Activated CD4-positive, alpha-beta T cell treated with anti-CD3 and anti-CD28 coated beads, Interleukin-2, amount 50 U/mL, for 48 hours (primary cell): ENCODE results near the gene PFKP.

Experiments
- DNase-seq, 2 experiments: peaks; one replicate each; pipeline ENCODE4 v3.0.0-alpha.2; 2020

Gene PFKP

DNA sequence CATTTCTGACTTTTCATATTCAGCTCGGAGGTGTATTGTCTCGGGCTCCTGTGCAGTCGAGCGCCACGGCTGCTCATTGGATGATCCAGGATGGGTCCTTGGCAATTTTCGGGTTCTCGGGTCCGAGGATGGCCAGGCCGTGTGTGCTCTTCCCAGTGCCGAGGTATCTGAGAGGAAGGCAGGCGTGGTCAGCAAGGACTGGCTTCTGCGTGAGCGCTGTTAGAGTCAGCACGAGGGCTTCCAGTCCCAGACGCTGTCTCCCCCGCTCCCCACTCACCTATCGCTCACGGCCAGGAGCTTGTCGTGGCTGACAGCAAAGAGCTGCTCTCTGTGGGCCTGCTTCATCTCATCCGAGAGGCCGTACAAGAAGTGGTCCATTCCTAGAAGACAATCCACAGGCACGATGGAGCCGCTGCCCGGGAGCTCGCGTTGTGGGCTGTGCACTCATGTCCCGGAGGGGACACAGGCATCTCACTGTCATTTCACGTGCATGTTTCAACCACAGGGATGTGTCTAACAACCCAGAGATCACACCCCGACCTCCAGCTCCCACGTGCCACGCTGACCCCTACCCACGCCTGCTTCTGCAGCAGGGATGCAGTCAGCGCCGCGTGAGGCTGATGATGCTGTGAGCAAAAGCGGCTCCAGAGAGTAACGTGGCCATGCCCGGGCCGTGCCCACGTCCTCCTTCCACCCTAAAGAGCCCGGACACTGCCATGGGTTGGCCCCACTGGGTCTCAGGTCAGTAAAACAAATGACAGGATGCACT lies 70.8 kb downstream of the PFKP start:
- no peak for DNase-seq

DNA sequence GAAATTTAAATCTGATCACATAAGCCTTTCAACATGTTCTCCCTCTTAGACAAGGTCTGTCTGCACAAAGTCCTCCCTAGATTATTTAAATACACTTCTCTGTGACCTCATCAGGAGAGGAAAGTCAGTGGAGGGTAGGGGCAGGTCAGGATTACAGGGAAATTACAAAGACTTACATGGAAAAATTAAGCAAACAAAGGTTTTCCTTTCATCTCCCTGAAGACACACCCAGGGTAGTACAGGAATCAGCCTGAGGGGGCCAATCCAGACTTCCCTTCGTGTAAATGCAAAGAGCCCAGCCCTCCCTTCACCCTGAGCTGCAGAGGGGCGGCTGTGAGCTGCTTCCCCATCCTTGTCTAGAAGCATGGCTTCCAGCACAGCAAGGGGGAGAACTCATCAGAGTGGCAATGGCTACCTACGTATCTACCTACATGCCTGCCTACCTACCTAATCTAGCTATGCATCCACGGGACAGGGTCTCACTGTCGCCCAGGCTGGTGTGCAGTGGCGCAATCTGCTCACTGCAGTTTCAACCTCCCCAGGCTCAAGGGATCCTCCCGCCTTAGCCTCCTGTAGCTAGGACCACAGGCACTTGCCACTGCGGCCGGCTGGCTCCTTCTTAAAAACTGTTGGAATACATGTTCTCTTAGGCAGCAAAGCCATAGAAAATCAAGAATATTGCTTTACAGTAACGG lies 72.0 kb downstream of the PFKP start:
- no peak for DNase-seq

DNA sequence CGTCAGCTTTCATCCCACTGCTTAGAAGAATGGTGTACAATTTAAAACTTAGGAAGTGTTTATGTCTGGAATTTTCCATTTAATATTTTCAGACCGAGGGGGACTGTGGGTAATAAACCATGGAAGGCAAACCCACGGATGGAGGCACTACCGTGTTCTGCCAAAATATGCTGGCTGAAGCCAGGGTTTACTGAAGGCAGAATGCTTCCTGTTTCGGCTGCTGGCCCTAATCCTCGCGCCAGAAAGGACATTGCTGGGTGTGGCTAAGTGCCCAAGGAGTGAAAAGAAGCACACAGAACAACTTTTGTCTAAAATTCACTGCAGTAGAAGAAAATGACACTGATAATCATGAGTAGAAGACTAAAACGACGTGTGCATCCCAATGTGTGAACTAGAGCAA lies 72.9 kb downstream of the PFKP start:
- DNase-seq, result no peak

DNA sequence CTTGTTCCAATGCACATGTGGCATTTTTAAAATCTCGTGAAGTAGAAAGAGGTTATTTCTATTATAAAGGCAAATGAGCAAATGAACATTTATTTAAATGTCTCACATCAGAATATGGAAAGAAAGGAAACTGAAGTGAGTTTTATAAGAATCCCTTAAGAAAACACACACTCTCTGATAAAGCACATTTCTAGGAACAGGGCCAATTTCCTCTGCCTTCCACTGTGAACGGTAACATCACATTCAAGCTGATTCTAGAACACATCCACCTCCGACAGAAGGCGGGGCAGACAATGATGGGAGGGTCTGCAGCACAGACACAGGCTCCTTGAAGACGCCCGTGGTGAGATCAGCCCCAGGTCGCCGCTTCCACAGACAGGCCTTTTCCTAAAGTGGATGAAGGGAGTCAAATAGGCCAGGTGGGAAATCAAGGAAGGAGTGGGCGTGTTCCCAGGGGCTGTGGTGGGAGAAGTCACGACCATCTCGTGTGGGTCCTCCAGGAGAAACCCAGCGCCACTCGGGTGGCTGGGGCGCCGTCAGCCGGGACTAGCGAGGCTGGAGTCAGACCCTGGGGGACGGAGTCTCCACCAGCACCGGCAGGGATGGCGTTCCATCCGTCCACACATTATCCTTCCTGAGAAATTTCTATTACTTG lies 74.1 kb downstream of the PFKP start:
- DNase-seq, result no peak

DNA sequence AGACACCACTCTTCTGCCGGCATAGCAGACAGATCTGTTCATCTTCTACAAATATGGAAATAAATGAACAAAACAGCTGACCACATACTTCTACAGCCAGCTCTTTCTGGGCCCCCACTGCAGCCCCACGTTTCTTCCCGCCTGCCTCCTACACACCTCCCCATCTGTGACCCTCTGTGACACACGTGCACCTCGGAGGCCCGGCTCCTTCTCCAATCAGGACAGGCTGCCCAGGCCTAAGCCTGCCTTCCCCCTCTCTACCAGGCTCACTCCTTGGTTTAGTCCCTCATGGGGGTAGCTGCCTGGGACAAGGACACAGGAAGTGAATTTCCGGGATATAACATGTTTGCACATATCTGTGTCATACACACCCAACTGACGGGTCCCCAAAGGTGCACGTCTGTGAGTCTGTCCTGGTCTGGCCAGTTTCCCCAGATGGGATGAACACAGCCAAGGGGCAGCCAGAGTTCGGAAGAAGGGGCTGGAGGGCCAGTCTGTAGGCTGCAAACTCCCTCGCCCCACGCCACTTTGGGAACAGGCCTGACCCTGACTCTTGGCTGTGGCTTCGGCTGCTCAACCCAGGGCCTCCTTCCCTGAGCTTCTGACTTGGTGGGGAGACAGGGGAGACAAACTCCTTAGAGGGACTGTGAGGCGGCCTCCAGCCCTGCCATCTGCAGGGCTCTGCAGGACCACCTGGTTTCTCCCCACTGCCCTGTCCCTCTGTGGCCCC lies 75.0 kb downstream of the PFKP start:
- DNase-seq, result no peak

DNA sequence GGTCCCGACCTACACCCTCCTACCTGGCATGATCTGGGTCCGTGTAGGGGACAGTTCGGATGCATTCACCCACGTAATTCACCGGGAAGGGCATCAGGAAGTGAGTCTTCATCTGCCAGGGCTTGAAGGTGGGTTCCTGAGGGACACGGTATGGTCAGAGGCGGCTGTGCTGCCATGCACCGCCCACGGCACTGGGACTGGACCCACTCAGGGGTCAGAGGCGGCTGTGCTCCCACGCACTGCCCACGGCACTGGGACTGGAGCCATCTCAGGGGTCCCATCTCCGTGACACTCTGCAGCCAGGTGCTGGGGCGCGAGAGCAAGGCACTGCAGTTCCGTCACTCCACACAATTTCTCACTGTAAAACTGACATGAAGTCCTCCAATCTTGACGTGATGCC lies 76.0 kb downstream of the PFKP start:
- no peak for DNase-seq

DNA sequence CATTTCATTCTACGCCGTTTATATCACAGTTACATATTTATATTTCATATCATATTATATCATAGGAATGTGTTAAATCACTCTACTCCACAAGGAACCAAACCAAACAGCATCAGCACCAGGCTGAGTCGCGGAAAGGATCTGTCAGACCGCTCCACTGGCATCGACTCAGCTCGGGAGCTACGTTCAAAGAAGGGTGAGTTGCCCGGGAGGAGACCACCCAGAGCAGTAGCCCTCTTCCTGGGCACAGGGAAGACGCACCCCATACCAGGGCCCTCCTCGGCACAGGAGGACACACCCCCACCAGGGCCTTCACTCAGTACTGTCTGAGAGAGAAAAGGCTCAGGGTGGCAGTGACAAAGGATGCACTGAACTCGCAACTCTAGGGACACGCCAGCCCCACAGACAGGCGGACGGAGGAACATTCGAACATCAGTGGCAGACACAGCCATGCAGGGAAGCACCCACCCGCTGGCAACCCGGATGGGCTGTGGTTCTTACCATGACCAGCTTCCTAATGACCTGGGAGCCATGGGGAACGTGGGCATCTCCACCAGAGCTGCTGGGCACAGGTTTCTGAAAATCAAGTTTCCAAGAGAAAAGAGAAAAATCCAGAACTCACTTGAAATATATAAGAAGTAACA lies 76.6 kb downstream of the PFKP start:
- no peak for DNase-seq

DNA sequence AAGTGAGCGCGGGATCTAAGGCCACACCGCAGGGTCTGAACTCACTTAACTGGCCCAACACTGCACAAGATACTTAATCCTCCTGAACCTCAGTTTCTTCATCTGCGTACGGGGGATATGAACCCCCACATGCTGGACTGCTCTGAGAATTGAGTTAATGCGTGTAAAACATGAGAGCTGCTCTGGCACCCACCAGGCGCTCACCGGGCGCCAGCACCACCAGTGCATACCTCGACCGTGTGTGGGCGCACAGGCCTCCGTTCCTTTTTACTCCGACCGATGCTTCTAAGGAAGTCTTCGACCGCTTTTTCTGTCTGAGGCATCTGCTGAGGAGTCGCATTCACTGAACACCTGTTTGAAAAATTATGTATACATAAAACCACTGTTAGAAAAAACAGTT lies 78.0 kb downstream of the PFKP start:
- DNase-seq, result no peak

DNA sequence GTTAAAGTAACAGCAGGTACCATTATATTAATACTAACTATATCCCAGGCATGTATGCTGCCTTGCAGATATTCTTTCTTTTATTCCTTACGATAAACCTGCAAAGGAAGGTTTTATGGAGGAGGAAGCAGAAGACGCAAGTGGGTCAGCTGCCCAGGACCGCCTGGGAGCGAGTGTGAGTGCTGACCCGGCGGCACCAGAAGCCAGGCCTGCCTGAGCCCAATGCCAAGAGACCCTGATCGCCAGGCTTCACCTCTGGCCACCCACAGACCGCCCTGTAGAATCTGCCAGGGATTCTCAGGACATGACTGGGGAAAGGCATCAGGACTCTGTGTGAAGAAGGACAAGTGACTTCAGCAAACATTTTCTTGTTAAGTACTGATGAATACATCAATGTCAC lies 78.9 kb downstream of the PFKP start:
- DNase-seq, result no peak

DNA sequence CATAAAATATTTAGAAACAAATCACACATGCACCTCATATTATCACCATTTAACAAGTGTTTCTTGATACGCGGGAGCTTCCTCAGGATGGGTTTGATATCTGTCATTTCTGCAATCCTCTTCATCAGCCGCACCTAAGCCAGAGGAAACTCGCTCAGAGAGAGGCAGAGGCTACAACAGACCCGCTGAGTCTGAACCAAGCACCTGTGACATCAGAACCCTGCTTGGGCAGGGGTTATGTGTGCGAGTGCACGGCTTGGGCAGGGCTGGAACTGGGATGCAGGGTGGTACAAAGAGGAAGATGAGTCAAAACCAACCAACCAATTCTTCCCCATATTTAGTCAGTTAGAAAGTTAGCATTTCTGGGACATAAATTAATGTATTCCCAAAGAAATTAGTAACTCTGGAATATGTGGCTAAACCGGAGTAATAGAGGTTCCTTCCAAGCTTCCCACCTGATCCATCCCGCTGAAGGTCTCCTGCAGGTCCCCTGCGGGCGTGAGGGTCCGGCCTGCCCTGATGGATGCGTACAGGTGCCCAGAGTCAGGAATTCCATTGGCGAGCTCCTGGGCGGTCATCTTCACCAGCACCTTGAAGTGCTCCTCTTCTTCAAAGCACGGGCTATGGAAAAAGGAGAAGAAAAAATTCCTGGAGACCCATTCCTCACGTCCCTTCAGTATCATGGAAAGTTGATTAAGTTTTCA lies 79.9 kb downstream of the PFKP start:
- no peak for DNase-seq

DNA sequence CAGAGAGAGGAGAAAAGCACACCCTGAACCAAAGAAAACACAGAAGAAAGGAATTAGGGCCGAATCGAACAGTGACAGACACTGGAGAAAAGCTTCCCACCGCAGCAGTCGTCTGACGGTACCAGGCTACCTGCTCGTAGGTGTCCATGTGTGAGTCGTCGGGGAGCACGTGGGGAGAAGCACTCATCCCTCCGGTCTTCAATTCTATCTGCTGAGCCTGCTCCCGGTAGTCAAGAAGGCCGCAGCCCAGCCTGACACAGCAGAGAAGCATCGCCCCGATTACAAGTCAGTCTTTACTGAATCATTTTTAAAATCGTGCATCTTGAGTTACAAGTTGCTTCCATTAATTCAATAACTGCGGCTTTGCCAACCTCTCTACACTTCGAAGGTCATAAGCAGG lies 80.7 kb downstream of the PFKP start:
- DNase-seq, result no peak

DNA sequence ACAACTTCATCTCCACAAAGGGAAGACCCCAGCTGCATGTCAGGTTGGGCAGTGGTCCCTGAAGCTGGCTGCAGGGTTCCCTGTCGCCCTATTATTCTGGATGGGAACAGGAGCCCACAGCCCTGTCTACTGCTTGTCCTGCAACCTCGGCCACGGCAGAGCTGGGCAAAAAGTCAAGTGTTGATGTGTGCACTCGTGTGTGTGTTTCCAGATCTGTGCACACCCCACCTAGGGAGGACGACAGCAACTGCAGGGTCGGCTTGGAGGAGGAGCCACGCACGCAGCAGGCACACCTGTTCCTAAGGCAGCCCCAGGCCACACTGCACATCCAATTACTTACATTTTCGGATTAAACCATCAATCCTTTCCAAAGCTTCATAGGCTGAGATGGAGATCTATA lies 81.6 kb downstream of the PFKP start:
- no peak for DNase-seq

DNA sequence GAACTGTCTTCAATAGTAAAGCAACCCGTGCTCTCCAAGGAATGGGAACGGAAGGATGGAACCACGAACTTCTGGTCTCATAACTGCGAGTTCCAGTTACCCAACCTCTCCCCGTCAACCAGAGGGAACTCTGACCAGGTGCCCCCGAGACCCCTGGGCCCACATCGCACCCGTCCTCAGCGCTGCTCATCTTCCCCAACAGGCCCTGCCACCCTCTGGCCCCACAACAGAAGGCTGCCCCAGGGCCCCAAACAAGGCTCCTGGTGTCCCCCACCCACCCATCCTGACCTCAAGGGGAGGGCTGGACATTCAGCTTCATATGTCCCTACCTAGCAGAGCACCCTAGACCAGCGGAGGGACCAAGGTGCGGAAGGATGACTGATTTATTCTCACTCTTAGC lies 82.6 kb downstream of the PFKP start:
- DNase-seq, result no peak

DNA sequence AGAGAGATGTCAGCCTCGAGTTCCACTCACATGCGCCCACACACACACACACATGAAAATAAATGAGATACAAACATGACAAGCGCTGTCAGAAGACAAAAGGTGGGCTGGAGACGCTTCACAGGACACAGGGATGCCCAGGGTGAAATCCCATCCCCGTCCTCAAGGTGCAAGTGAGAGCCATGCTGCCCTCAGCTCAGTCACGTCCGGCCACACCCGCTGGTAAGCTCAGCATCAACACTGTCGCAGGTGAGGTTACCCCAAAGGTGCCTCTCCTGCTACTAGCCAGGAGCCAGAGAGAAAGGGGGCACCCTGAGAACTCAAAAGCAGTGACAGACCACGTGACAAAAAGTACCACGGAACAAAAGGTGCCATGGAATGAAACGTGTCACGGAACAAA lies 83.0 kb downstream of the PFKP start:
- no peak for DNase-seq

DNA sequence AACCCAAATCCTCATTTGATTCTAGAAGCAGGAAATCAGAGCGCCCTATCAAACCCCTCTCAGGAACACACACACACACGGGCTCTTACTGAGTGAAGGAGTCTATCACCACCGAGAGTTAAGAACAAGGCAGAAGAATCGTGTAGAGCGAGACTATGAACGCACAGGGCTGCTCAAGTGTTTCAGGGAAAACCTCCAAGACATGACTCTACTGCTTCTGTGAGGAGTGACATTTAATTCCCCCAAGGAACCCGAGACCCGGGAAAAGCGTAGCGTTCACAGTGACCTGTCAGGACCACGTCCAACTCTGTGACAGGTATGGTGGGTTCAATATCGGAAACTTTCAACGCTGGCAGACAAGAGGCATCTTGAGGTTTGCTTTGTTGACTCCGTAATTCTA lies 83.6 kb downstream of the PFKP start:
- no peak for DNase-seq

DNA sequence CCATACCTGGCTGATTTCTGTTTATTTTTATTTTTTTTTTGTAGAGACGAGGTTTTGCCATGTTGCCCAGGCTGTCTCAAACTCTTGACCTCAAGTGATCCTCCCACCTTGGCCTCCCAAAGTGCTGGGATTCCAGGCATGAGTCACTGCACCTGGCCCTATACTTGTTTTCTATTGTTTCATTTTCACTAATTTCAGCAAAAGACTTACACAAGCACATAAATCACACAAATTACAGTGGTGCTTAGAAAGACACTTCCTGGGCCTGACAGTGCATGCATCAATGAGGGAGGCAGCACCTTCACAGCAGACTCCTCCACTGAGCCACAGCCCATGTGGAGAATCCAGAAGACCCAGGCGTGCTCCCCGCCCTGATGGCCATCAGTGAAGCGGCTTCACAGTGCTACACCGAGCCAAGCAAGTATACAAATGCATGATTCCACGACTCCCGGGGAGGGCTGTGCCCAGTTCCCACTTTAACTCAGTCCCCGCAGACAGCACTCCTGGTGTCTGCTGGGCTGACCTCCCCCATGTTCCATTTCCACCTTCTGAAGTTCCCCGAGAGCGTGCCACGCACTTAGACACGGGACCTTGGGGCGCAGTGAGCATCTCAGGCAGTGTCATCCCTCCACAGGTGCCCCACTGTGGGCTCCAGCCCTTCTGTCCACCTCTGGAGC lies 84.7 kb downstream of the PFKP start:
- no peak for DNase-seq

DNA sequence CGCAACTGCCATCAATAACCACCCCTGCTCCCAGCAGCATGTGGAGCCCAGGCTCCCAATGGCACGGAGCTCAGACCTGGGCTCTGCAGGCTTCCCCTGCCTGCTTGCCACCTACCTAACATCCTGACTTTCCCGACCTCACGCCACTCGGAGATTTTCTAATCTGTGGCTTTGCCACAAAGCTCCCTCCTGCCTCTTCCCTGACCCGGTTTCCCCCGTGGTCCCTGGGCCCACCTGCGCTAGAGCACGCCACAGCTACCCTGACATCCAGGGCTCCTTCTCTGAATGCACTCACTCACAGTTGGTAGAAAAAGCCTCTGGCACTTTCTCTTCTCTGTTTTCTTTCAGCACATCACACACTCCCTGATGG lies 85.2 kb downstream of the PFKP start:
- DNase-seq, result no peak

DNA sequence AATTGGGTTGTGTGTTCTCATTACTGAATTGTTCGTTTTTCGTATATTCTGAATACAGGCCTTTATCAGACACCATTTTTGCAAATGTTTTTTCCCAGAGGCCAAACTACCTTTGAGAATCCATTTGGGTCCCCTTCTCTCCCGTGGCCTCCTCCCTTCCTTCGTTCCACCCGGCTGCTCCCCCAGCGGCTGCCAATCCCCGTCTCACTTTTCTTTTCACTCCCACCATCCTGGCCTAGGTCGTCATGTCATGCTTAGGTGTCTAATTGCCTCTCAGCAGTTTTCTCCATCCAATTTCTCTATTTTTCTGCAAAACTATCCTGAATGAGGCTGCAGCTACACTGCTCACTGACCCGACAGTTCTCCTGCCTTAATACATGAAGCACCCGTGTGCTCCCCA lies 87.3 kb downstream of the PFKP start:
- DNase-seq, result no peak

DNA sequence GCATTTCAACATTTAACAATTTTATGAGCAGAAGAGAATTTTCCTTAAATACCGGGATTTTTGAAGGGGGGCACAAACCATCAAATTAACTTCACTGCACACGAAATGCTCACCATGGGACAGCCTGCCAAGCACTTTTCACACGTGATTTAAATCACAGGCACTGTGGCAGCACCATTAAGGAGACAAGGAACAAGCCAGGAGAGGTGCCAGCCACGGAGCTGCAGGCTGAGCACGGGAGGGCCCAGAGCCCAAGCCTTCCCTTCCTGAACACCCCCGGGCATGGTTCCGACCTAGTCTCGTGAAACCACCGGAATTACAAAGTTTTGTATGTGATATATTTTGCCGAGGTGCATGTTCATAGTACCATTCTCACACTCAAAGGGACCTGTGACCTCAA lies 91.8 kb downstream of the PFKP start:
- no peak for DNase-seq

DNA sequence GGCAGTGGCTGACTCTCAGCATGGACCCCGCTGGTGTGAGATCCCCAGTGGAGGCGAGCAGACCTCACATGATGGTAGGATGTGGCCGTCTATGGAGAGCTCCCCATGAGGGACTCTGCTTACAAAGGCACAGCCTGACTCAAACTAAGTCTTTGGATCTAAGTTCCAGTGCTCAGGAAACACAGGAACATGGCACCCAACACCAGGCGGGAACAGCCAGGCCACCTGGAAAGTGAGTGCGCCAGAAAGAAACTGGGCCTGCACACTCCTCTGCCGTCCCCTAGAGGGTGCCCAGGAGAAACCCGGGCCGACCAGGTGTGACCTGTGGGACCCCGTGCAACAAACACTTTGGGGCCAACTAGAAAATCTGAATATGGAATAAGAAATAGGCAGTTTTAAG lies 95.2 kb downstream of the PFKP start:
- DNase-seq, result no peak

DNA sequence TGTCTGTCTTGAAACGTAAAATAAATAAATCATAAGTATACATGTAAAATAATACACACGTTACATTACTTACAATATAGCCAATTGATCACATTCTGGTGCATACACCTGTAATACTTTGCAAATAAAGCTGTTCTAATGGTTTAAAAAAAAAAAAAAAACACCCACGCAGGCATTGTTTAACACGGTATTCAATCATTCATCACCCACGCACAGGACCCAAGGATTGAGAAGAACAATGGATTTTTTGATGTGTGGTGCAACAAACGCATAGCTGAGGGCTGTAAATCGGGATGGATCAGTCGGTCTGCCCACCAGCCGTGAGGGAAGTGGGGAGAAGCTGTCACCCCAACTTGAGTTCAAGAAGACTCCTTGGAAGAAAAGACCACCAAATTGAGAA lies 96.5 kb downstream of the PFKP start:
- DNase-seq, result no peak

DNA sequence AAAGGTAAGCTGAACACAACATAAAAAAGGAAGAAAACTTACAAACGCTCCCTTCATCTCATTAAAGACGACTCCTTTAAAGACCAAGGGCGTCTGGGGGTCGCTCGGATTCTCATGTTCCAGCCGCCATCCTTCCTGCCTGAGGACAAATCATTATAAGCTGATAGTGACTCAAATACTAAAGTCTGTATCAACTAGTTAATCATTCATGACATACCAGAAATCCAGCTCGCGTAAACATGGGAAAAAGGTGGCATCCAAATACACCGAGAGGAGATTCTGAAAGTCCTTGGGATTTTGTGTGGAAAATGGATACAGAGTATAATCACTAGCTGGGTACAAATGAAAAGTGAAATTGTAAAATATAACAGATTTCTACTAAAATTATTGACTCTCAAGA lies 97.8 kb downstream of the PFKP start:
- DNase-seq, result no peak
